ENCODE measurements around the gene SUCO. TPM values are rescaled to one million over a fixed set of nuclear protein-coding genes. Genes with fewer than 3 reads are reported as not detected.

SUCO gene
- total RNA-seq, 1 experiment from 2014 or later = 32.9 TPM

DNA sequence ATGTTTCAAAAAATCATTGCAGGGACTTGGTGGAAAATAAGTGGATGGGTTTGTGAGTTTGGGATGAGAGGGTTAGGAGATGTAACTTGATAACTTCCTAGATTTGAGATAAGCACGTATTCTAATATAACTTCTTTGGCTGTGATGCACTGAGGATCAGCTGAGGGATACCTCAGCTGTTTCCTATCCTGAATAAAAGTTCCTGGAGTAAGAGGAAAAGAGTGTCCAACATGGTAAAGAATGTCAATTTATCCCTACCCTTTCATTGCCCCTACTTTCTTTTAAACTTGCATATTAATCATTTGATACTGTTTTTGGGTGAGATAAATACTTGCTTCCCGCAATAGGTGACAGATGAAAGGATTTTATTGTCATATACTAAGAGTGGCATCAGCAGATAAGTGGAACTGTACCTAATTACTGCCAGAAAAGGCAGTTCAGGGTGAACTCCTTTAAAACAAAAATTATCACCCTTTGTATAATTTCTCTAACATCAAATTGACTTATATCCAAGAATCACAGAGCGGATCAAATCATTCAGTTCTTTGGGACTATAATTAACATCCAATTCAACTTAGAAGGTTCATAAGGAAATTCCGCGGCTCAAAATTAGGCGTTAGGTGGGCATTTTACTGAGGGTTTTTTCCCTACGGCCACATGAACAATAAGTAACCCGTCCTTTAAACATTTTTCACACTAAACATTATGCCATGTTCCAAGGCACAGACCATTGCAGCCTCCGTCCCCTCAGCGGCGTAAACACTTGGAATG, 1.4 kb upstream of the SUCO start:
- TF ChIP-seq, protein P1, sequence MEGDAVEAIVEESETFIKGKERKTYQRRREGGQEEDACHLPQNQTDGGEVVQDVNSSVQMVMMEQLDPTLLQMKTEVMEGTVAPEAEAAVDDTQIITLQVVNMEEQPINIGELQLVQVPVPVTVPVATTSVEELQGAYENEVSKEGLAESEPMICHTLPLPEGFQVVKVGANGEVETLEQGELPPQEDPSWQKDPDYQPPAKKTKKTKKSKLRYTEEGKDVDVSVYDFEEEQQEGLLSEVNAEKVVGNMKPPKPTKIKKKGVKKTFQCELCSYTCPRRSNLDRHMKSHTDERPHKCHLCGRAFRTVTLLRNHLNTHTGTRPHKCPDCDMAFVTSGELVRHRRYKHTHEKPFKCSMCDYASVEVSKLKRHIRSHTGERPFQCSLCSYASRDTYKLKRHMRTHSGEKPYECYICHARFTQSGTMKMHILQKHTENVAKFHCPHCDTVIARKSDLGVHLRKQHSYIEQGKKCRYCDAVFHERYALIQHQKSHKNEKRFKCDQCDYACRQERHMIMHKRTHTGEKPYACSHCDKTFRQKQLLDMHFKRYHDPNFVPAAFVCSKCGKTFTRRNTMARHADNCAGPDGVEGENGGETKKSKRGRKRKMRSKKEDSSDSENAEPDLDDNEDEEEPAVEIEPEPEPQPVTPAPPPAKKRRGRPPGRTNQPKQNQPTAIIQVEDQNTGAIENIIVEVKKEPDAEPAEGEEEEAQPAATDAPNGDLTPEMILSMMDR (conservative IDR thresholded peaks at IDR 0.05; ENCODE audit: low read depth, low read length) = no peak
- no peak for TF ChIP-seq EZH2 (IDR thresholded peaks at IDR 0.05; ENCODE audit: borderline replicate concordance, low read depth, low read length, poor library complexity, severe bottlenecking)
- Histone ChIP-seq H3K4me3 (ENCODE audit: low read depth, low read length, poor library complexity, severe bottlenecking) (peak overlapping the region; percentile 86), H3K9me3 (ENCODE audit: low read depth, low read length, poor library complexity, severe bottlenecking) (no peaks in the 10 kb centered on the region), H3K4me1 (ENCODE audit: insufficient read depth, low read length, poor library complexity, severe bottlenecking) (peaks cover 17% of the 10 kb centered on the region), H3K27ac (ENCODE audit: low read depth, low read length, poor library complexity, severe bottlenecking) (peak overlapping the region; percentile 94), H3K27me3 (replicated peaks; ENCODE audit: insufficient read depth, low read depth, low read length, poor library complexity) (no peaks in the 10 kb centered on the region), H3K36me3 (ENCODE audit: insufficient read depth, low read length, poor library complexity, severe bottlenecking) (no peaks in the 10 kb centered on the region)
- TSS peak; percentile 98 for BruUV-seq (replicated peaks)
- CTCF ChIA-PET = interaction anchor here (0.7 to 0.8 kb wide), 2 partner anchors 67 to 103 kb away, joined by 3 read pairs; no protein-coding TSS in a partner anchor
- no peak for DNase-seq (ENCODE audit: low spot score)
- POLR2A ChIA-PET (ENCODE audit: low non-redundant PET) = no interaction called here
- intact Hi-C loops (cut with micrococcal nuclease; ENCODE audit: unreplicated experiment) = loop anchor here (10.0 kb wide), 1 partner anchor 183 kb away; no protein-coding TSS in a partner anchor

DNA sequence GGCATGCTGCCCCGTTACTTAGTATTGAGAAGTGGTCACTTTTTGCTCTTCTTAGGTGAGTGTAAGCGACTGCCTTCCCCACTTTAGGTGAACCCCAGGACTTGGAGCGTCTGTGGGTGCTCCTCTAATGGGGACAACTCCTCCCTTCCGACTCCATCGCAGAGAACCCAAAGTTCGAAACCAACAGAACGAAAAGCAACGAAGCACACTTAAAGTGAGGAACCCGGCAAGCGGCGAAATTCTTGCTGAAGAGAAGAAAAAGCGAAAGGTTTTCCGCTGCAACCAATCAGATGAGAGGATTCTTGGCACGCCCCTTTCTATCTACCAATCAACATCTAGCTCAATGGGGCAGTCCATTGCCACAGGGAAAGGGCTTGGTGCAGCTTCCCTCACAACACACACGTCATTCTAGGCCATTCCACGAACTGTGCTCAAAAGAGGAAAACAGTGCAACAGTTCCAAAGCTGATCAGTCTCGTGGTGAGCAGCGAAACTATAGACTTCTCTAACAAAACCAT, 709 bp upstream of the SUCO start:
- BruUV-seq (replicated peaks) = no TSS peak
- H3K9me3 ChIP-seq (ENCODE audit: low read depth, low read length, poor library complexity, severe bottlenecking) = no peaks in the 10 kb centered on the region
- H3K27ac ChIP-seq (ENCODE audit: low read depth, low read length, poor library complexity, severe bottlenecking) = peak overlapping the region; percentile 94
- intact Hi-C loops (cut with micrococcal nuclease; ENCODE audit: unreplicated experiment) = loop anchor here (10.0 kb wide), 1 partner anchor 183 kb away; no protein-coding TSS in a partner anchor
- peaks cover 22% of the 10 kb centered on the region for H3K4me1 ChIP-seq (ENCODE audit: insufficient read depth, low read length, poor library complexity, severe bottlenecking)
- no peaks in the 10 kb centered on the region for H3K36me3 ChIP-seq (ENCODE audit: insufficient read depth, low read length, poor library complexity, severe bottlenecking)
- peak; percentile 98 for DNase-seq (ENCODE audit: low spot score)
- no peak for TF ChIP-seq EZH2 (IDR thresholded peaks at IDR 0.05; ENCODE audit: borderline replicate concordance, low read depth, low read length, poor library complexity, severe bottlenecking)
- TF ChIP-seq, protein P1 (conservative IDR thresholded peaks at IDR 0.05; ENCODE audit: low read depth, low read length) = no peak
- peak overlapping the region; percentile 86 for H3K4me3 ChIP-seq (ENCODE audit: low read depth, low read length, poor library complexity, severe bottlenecking)
- no peaks in the 10 kb centered on the region for H3K27me3 ChIP-seq (replicated peaks; ENCODE audit: insufficient read depth, low read depth, low read length, poor library complexity)
- POLR2A ChIA-PET (ENCODE audit: low non-redundant PET) = no interaction called here
- CTCF ChIA-PET = interaction anchor here (0.7 kb wide), 1 partner anchor 66 kb away, joined by 3 read pairs; no protein-coding TSS in a partner anchor

DNA sequence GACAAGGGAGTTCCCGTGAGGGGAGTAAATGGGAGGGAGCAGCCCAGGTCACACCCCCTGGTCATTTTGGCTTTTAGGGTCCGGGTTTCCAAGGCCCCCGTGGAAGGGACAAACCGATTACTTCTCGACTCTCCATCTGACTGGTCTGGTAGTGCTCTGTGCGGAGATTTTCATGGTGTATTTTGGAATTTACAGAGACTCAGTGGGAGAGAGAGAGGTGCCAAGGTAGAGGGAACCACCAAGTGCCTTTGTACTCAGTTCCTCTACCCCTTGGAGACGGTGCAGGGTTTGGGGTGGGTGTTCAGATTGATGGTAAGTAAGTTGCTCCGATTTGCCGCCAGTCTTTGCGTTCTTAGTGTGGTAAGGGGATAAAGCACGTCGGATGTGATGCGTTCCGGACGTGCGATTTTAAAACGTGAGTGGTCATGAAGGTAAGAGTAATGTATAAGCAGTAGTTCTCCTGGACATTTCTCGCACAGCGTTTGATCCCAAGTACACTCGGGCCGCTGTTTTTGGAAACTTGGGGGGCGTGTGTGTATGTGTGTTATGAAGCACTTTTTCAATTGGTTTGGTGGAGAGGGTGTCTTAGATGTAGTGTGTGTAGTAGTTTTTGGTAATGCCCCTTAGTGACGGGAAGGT, 682 bp downstream of the SUCO start:
- H3K27ac ChIP-seq (ENCODE audit: low read depth, low read length, poor library complexity, severe bottlenecking) = peak overlapping the region; percentile 94
- TF ChIP-seq, protein P1 (conservative IDR thresholded peaks at IDR 0.05; ENCODE audit: low read depth, low read length) = no peak
- TF ChIP-seq EZH2 (IDR thresholded peaks at IDR 0.05; ENCODE audit: borderline replicate concordance, low read depth, low read length, poor library complexity, severe bottlenecking) = no peak
- H3K9me3 ChIP-seq (ENCODE audit: low read depth, low read length, poor library complexity, severe bottlenecking) = no peaks in the 10 kb centered on the region
- no peaks in the 10 kb centered on the region for H3K27me3 ChIP-seq (replicated peaks; ENCODE audit: insufficient read depth, low read depth, low read length, poor library complexity)
- peaks cover 32% of the 10 kb centered on the region for H3K4me1 ChIP-seq (ENCODE audit: insufficient read depth, low read length, poor library complexity, severe bottlenecking)
- no peaks in the 10 kb centered on the region for H3K36me3 ChIP-seq (ENCODE audit: insufficient read depth, low read length, poor library complexity, severe bottlenecking)
- ChIA-PET CTCF (no interaction called here), POLR2A (ENCODE audit: low non-redundant PET) (no interaction called here)
- intact Hi-C loops (cut with micrococcal nuclease; ENCODE audit: unreplicated experiment) = loop anchor here (10.0 kb wide), 1 partner anchor 181 kb away; no protein-coding TSS in a partner anchor
- BruUV-seq (replicated peaks) = no TSS peak
- H3K4me3 ChIP-seq (ENCODE audit: low read depth, low read length, poor library complexity, severe bottlenecking) = peak overlapping the region; percentile 86
- peak; percentile 53 for DNase-seq (ENCODE audit: low spot score)
